Measurements from ENCODE around the gene MARK3.
"Not testable (repeated sequence)": the region's sequence is repeated elsewhere in the genome, so short reads cannot be mapped to it uniquely, and the experiment has no call there.

MARK3 gene

GRCh38 chr14:103385152-103385928 lies at the start of gene MARK3:
MARK3 (plus strand) TSS chr14:103385415; CDS start chr14:103386030, 615 bp downstream.
- DNase-seq, result peak; percentile 83

GRCh38 chr14:103336191-103336590 lies 49.0 kb upstream of the MARK3 start:
- no peak for DNase-seq

GRCh38 chr14:103337794-103338193 lies 47.4 kb upstream of the MARK3 start:
- DNase-seq, result no peak

- DNase-seq, result no peak
Observed at GRCh38 chr14:103339561-103339960, 45.7 kb upstream of the MARK3 start.

- DNase-seq, result no peak
Observed at GRCh38 chr14:103340480-103341212, 44.6 kb upstream of the MARK3 start.

- no peak for DNase-seq
Observed at GRCh38 chr14:103341250-103342129, 43.7 kb upstream of the MARK3 start.

GRCh38 chr14:103343164-103343879 lies 41.9 kb upstream of the MARK3 start:
- no peak for DNase-seq

GRCh38 chr14:103343905-103344797 lies 41.1 kb upstream of the MARK3 start:
- DNase-seq, result no peak

GRCh38 chr14:103346286-103346685 lies 38.9 kb upstream of the MARK3 start:
- no peak for DNase-seq

GRCh38 chr14:103347091-103347815 lies 38.0 kb upstream of the MARK3 start:
- DNase-seq, result no peak

GRCh38 chr14:103348154-103348553 lies 37.1 kb upstream of the MARK3 start:
- DNase-seq, result no peak

- DNase-seq, result no peak
Observed at GRCh38 chr14:103349982-103350381, 35.2 kb upstream of the MARK3 start.

GRCh38 chr14:103353362-103353761 lies 31.9 kb upstream of the MARK3 start:
- no peak for DNase-seq

GRCh38 chr14:103354141-103354540 lies 31.1 kb upstream of the MARK3 start:
- no peak for DNase-seq

GRCh38 chr14:103356024-103356682 lies 29.1 kb upstream of the MARK3 start:
- DNase-seq, result no peak

GRCh38 chr14:103357552-103357951 lies 27.7 kb upstream of the MARK3 start:
- DNase-seq, result not testable (repeated sequence)

GRCh38 chr14:103360548-103360947 lies 24.7 kb upstream of the MARK3 start:
- DNase-seq, result no peak

GRCh38 chr14:103361867-103362266 lies 23.3 kb upstream of the MARK3 start:
- no peak for DNase-seq

GRCh38 chr14:103362780-103363179 lies 22.4 kb upstream of the MARK3 start:
- no peak for DNase-seq

- no peak for DNase-seq
Observed at GRCh38 chr14:103366741-103367140, 18.5 kb upstream of the MARK3 start.
